ENCODE measurements around the gene CKS1B. TPM values are rescaled to one million over a fixed set of nuclear protein-coding genes. Genes with fewer than 3 reads are reported as not detected.

The CKS1B gene
- total RNA-seq, 2 experiments from 2014 or later: 1.4 to 3.9 TPM

- no peaks in the 10 kb centered on the region for H3K27me3 ChIP-seq (ENCODE audit: control insufficient read depth in 1 of 2, insufficient read depth in 2 of 2, low read length in 2 of 2)
- Mint-ChIP-seq H3K36me3 (ENCODE audit: low read depth) (no peaks in the 10 kb centered on the region), H3K4me3 (no peak overlapping the region), H3K4me1 (ENCODE audit: low read depth) (no peaks in the 10 kb centered on the region), H3K9me3 (no peaks in the 10 kb centered on the region), H3K27ac (no peak overlapping the region), H3K27me3 (no peaks in the 10 kb centered on the region)
- TF ChIP-seq, protein P1, sequence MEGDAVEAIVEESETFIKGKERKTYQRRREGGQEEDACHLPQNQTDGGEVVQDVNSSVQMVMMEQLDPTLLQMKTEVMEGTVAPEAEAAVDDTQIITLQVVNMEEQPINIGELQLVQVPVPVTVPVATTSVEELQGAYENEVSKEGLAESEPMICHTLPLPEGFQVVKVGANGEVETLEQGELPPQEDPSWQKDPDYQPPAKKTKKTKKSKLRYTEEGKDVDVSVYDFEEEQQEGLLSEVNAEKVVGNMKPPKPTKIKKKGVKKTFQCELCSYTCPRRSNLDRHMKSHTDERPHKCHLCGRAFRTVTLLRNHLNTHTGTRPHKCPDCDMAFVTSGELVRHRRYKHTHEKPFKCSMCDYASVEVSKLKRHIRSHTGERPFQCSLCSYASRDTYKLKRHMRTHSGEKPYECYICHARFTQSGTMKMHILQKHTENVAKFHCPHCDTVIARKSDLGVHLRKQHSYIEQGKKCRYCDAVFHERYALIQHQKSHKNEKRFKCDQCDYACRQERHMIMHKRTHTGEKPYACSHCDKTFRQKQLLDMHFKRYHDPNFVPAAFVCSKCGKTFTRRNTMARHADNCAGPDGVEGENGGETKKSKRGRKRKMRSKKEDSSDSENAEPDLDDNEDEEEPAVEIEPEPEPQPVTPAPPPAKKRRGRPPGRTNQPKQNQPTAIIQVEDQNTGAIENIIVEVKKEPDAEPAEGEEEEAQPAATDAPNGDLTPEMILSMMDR (IDR thresholded peaks at IDR 0.05): no peak
- ChIA-PET CTCF (interaction anchor here (0.9 to 10.7 kb wide), 3 partner anchors 17 to 39 kb away, joined by 3 to 71 read pairs (median 4); partner anchors contain the start of gene PYGO2), POLR2A (no interaction called here)
- H3K36me3 ChIP-seq (ENCODE audit: insufficient read depth, low read length): no peaks in the 10 kb centered on the region
- intact Hi-C loops (cut with DNase I, micrococcal nuclease): loop anchor here in 1 of 2 experiments (1.0 kb wide), 1 partner anchor 11 kb away; no protein-coding TSS in a partner anchor
- no peak for DNase-seq
- no peak for ATAC-seq (ENCODE audit: poor library complexity)
- H3K27ac ChIP-seq (ENCODE audit: low read depth in 1 of 2, low read length in 2 of 2): no peak overlapping the region
- no peak overlapping the region for H3K4me3 ChIP-seq (ENCODE audit: low read length)
- peaks cover 20% of the 10 kb centered on the region for H3K4me1 ChIP-seq (ENCODE audit: insufficient read depth, low read length)
- no peaks in the 10 kb centered on the region for H3K9me3 ChIP-seq (ENCODE audit: control insufficient read depth in 1 of 2, insufficient read depth in 1 of 2, low read length in 2 of 2)
Measured at GRCh38 chr1:154978360-154978759, 3.9 kb downstream of the CKS1B start.

DNA sequence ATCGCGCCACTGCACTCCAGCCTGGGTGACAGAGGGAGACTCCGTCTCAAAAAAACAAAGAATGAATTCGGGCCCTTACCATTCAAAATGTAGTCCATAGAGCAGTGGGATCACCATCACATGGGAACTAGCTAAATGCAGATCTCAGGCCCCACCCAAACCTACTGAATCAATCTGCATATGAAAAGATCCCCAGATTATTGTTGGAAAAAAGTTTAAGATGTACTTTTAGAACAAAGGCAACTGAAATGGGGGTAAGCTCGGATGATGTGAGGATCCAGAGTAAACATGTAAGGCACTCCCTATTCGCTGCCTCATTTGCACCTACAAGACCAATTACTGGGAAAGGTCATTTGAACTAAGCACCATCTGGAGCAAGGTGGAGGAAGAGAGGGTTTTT lies 7.9 kb downstream of the CKS1B start:
- Histone ChIP-seq H3K4me3 (ENCODE audit: low read length) (peak overlapping the region; percentile 64), H3K36me3 (ENCODE audit: insufficient read depth, low read length) (peaks cover 6% of the 10 kb centered on the region), H3K4me1 (ENCODE audit: insufficient read depth, low read length) (peaks cover 24% of the 10 kb centered on the region), H3K27me3 (ENCODE audit: control insufficient read depth in 1 of 2, insufficient read depth in 2 of 2, low read length in 2 of 2) (no peaks in the 10 kb centered on the region), H3K9me3 (ENCODE audit: control insufficient read depth in 1 of 2, insufficient read depth in 1 of 2, low read length in 2 of 2) (no peaks in the 10 kb centered on the region), H3K27ac (ENCODE audit: low read depth in 1 of 2, low read length in 2 of 2) (peak overlapping the region in 1 of 2 donors; percentile 54)
- Mint-ChIP-seq H3K27me3 (no peaks in the 10 kb centered on the region), H3K36me3 (ENCODE audit: low read depth) (peaks cover 6% of the 10 kb centered on the region), H3K27ac (no peak overlapping the region), H3K4me3 (no peak overlapping the region), H3K4me1 (ENCODE audit: low read depth) (peaks cover 10% of the 10 kb centered on the region), H3K9me3 (no peaks in the 10 kb centered on the region)
- TF ChIP-seq, protein P1 (IDR thresholded peaks at IDR 0.05): no peak
- POLR2A ChIA-PET: interaction anchor here (1.2 to 4.1 kb wide), 11 partner anchors 9 to 103 kb away, joined by 4 to 52 read pairs (median 19); partner anchors contain the start of genes ADAM15, CKS1B, LENEP and PBXIP1
- CTCF ChIA-PET: interaction anchor here (0.5 to 3.5 kb wide), 8 partner anchors 17 to 621 kb away, joined by 3 to 54 read pairs (median 7); partner anchors contain the start of genes PMVK and PYGO2
- intact Hi-C loops (cut with DNase I, micrococcal nuclease): loop anchor here (1.0 to 2.0 kb wide), 3 partner anchors 19 to 34 kb away; no protein-coding TSS in a partner anchor
- ATAC-seq (ENCODE audit: poor library complexity): no peak
- DNase-seq: no peak

GRCh38 chr1:154982897-154983648 lies 8.6 kb downstream of the CKS1B start, which contains the start of gene FLAD1:
Gene FLAD1, plus strand, starts transcription at chr1:154983344. Its CDS starts 351 bp downstream, at chr1:154983695.
- H3K4me1 ChIP-seq (ENCODE audit: insufficient read depth, low read length): peaks cover 28% of the 10 kb centered on the region

More at GRCh38 chr1:154982897-154983648, 8.6 kb downstream of the CKS1B start, which contains the start of gene FLAD1:
- peaks cover 9% of the 10 kb centered on the region for H3K36me3 Mint-ChIP-seq (ENCODE audit: low read depth)
- ChIA-PET CTCF (interaction anchor here (0.6 to 3.5 kb wide), 11 partner anchors 14 to 102 kb away, joined by 3 to 54 read pairs (median 6); partner anchors contain the start of genes PBXIP1, PMVK and PYGO2), POLR2A (interaction anchor here (0.6 to 4.1 kb wide), 18 partner anchors 9 to 102 kb away, joined by 3 to 52 read pairs (median 10); partner anchors contain the start of genes ADAM15, CKS1B, LENEP and PBXIP1)
- H3K27ac Mint-ChIP-seq: no peak within 1 kb of the TSS
- H3K27me3 Mint-ChIP-seq: no peaks in the 10 kb centered on the region
- peak; percentile 99 for ATAC-seq (ENCODE audit: poor library complexity)
- no peaks in the 10 kb centered on the region for H3K9me3 Mint-ChIP-seq
- H3K4me1 Mint-ChIP-seq (ENCODE audit: low read depth): peaks cover 10% of the 10 kb centered on the region
- no peaks in the 10 kb centered on the region for H3K9me3 ChIP-seq (ENCODE audit: control insufficient read depth in 1 of 2, insufficient read depth in 1 of 2, low read length in 2 of 2)
- H3K4me3 Mint-ChIP-seq: no peak within 1 kb of the TSS
- TF ChIP-seq, protein P1 (IDR thresholded peaks at IDR 0.05): no peak
- H3K4me3 ChIP-seq (ENCODE audit: low read length): peak within 1 kb of the TSS; percentile 64
- intact Hi-C loops (cut with DNase I, micrococcal nuclease): loop anchor here (1.0 to 2.0 kb wide), 4 partner anchors 18 to 34 kb away; partner anchors contain the start of gene ZBTB7B (in 1 of the 2)
- peak within 1 kb of the TSS; percentile 13 to 54 for H3K27ac ChIP-seq (ENCODE audit: low read depth in 1 of 2, low read length in 2 of 2)
- DNase-seq: peak; percentile 85 to 99 (median 92)
- peaks cover 13% of the 10 kb centered on the region for H3K36me3 ChIP-seq (ENCODE audit: insufficient read depth, low read length)
- no peaks in the 10 kb centered on the region for H3K27me3 ChIP-seq (ENCODE audit: control insufficient read depth in 1 of 2, insufficient read depth in 2 of 2, low read length in 2 of 2)

All from CD4-positive, alpha-beta T cell (primary cell).